AG04449 (cell line): ENCODE data around the gene MT1F.
"Not testable (repeated sequence)": the region's sequence is repeated elsewhere in the genome, so short reads cannot be mapped to it uniquely, and the experiment has no call there.

Experiments
- CTCF ChIA-PET: fragments of 350-600 bp; formaldehyde crosslinking; extraction: SDS; loops from one replicate; lab custom pipeline; 2021; ENCODE audit warnings: antibody characterized with exemption; lab: Yijun Ruan, JAX
- POLR2A ChIA-PET: fragments of 400-600, 350-600 bp; formaldehyde crosslinking; extraction: SDS; loops from one replicate; lab custom pipeline; 2020; ENCODE audit warnings: antibody characterized with exemption, inconsistent platforms; lab: Yijun Ruan, JAX
- DNase-seq: peaks from one replicate; pipeline ENCODE4 v3.0.0-alpha.2; 2010; ENCODE audit warnings: low read depth, low spot score
- H3K4me3 ChIP-seq: 2 replicates; pipeline ENCODE4 v1.5.1; 2011; ENCODE audit warnings: low read depth, mild to moderate bottlenecking, control low read depth, low read length
- CTCF ChIP-seq: IDR thresholded peaks from one replicate; pipeline ENCODE4 v1.5.1; 2011; ENCODE audit warnings: mild to moderate bottlenecking, moderate library complexity, low read length, control low read depth, inconsistent platforms; ENCODE audit not compliant: insufficient read depth; ENCODE audit errors: missing control alignments

MT1F gene

GRCh38 chr16:56667581-56668571, 10.1 kb downstream of the MT1F start, which contains the start of gene MT1G:
MT1G (minus strand) TSS chr16:56668065; CDS start chr16:56667993, 72 bp downstream.
- no peak for DNase-seq
- no peak for TF ChIP-seq CTCF
- CTCF ChIA-PET, result interaction anchor here (1.3 kb wide), 1 partner anchor 34 kb away, joined by 3 read pairs; no protein-coding TSS in a partner anchor
- H3K4me3 ChIP-seq, result no peak within 1 kb of the TSS
- POLR2A ChIA-PET, result interaction anchor here (0.6 kb wide), 1 partner anchor 30 kb away, joined by 3 read pairs; no protein-coding TSS in a partner anchor

DNA sequence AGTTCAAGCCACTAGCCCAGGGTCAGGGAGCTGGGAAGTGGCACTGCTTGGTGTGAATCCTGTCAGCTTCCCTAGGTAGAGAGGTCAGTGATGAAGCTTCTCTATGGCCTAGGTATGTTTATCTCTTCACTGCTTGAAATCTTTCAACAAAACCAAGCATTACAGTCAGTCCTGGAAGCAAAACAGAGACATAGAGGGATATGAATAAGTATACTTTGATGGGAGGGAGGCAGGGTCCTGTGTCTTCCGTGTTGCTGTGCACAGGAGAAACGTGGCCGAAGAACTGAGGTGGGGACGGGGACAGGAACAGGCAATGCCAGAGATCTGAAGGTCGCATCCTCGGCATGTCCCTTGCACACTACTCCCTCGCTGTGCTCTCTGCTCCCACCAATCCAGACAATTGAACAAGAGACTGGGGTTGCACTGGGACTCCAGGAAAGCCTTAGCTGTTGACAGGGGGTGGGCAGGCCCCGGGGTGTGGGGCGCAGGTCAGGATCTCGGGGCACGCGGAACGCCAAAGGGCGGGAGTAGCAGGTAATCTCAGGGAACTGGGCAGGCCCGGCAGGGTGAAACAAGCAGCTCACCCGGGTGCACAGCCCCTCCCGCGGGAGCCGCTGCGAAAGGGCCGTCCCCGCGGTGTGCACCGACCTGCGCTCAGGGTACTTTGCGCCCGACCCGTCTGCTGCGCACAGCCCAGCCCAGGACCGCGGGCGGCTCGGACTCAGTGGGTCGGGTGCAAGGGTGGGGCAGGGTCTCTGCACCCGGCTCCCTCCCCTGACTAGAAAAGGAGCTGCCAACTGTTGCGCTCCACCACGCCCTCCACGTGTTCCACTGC, 11.5 kb downstream of the MT1F start, which contains the start of gene MT1H:
TSS of gene MT1H (plus strand) at position 810 of the 835 bp plus-strand sequence. CDS start 71 bp downstream, outside the sequence.
- no peak for DNase-seq
- POLR2A ChIA-PET, result no interaction called here
- H3K4me3 ChIP-seq, result no peak within 1 kb of the TSS
- CTCF ChIA-PET, result interaction anchor here (0.7 to 1.7 kb wide), 2 partner anchors 32 to 65 kb away, joined by 3 to 6 read pairs; no protein-coding TSS in a partner anchor
- no peak for TF ChIP-seq CTCF

DNA sequence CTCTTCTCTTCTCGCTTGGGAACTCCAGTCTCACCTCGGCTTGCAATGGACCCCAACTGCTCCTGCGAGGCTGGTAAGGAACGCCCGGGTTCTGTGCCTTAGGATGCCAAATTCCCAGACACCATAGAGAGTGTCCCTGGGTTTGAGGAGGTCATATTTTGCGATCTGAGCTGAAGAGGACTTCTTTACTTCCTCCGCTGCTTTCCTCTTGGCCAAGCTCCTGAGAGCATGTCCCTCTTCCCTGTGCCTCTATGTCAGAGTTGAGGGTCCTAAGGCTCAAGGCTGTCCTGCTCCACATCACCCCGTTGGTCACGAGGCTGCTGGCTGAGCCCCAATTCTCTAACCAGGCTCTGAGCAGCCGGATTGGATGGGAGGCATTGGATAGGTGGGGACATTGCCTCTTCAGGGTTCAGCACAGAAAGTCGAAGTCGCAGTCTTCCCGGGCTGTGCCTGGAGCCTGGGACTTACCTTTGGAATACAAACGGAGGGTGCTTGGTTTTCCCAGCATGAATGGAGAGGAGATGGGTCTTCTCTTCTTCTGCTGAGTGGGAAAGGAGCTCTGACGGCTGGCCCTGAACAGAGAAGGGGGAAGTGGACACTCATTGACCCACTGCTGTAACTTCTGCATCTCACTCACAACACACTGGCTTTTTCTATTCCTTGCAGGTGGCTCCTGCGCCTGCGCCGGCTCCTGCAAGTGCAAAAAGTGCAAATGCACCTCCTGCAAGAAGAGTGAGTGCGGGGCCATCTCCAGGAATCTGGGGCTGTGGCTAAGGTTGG, 12.3 kb downstream of the MT1F start:
- POLR2A ChIA-PET, result interaction anchor here (1.0 kb wide), 1 partner anchor 13 kb away, joined by 4 read pairs; no protein-coding TSS in a partner anchor
- no peak for TF ChIP-seq CTCF
- no peak for DNase-seq
- H3K4me3 ChIP-seq, result no peak overlapping the region
- CTCF ChIA-PET, result interaction anchor here (0.9 to 1.7 kb wide), 3 partner anchors 31 to 117 kb away, joined by 3 to 6 read pairs (median 3); no protein-coding TSS in a partner anchor

- no peak for TF ChIP-seq CTCF
- CTCF ChIA-PET, result interaction anchor here (0.9 to 1.7 kb wide), 3 partner anchors 31 to 117 kb away, joined by 3 to 6 read pairs (median 3); no protein-coding TSS in a partner anchor
- POLR2A ChIA-PET, result interaction anchor here (1.0 kb wide), 1 partner anchor 13 kb away, joined by 4 read pairs; no protein-coding TSS in a partner anchor
- no peak for DNase-seq
- no peak overlapping the region for H3K4me3 ChIP-seq
Observed at GRCh38 chr16:56670620-56670934, 12.8 kb downstream of the MT1F start.

GRCh38 chr16:56671691-56672090, 13.9 kb downstream of the MT1F start:
- POLR2A ChIA-PET, result interaction anchor here (1.2 kb wide), 1 partner anchor 46 kb away, joined by 3 read pairs; the partner anchor contains the start of gene MT1E
- not testable (repeated sequence) for H3K4me3 ChIP-seq, DNase-seq
- CTCF ChIA-PET, result interaction anchor here (1.1 kb wide), 1 partner anchor 13 kb away, joined by 4 read pairs; no protein-coding TSS in a partner anchor

DNA sequence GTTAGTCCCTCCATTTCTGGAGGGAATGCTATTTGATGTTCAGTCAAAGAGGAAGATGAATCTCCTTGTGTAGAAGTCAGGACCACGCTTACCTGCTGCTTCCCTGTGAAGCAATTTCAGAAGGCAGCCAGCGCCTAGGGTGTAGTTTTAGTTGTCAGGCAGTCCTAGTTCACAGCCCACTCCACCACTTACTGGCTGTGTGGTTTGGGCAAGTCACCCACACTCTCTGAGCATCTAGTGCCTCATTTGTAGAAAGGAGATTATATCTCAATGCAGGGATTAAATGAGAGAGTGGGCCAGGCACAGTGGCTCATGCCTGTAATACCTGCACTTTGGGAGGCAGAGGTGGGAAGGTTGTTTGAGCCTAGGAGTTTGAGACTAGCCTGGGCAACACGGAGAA, 14.4 kb downstream of the MT1F start:
- ChIA-PET POLR2A (interaction anchor here (1.2 kb wide), 1 partner anchor 46 kb away, joined by 3 read pairs; the partner anchor contains the start of gene MT1E), CTCF (interaction anchor here (1.1 kb wide), 1 partner anchor 13 kb away, joined by 4 read pairs; no protein-coding TSS in a partner anchor)
- DNase-seq, H3K4me3 ChIP-seq: not testable (repeated sequence)
